HepG2 (cell line): Measurements from ENCODE around the gene ZNFX1. TPM values are rescaled to one million over a fixed set of nuclear protein-coding genes. Genes with fewer than 3 reads are reported as not detected.

ENCODE experiments used
- FOXA1 ChIP-seq, 2 experiments: fragments of 450-650 bp in 1 of 2; sonication (generic) in 1 of 2; formaldehyde crosslinking in 1 of 2; IDR thresholded peaks; 2 replicates each; pipeline versions ENCODE4 v1.4.0 to v1.6.1; 2016 to 2020; ENCODE audit warnings: missing genetic modification reagents in 1 of 2
- FOXA3 ChIP-seq: IDR thresholded peaks from 2 replicates; pipeline ENCODE4 v1.6.1; 2016; ENCODE audit warnings: missing genetic modification reagents, missing compliant biosample characterization
- GLMP ChIP-seq: sonication (generic); formaldehyde crosslinking; IDR thresholded peaks from 2 replicates; pipeline ENCODE4 v1.9.0; 2021; ENCODE audit warnings: missing genetic modification reagents, mild to moderate bottlenecking, borderline replicate concordance
- IKZF5 ChIP-seq: IDR thresholded peaks from 2 replicates; pipeline ENCODE4 v1.6.1; 2018; ENCODE audit warnings: missing genetic modification reagents, mild to moderate bottlenecking, missing compliant biosample characterization
- MAFF ChIP-seq: IDR thresholded peaks from 2 replicates; pipeline ENCODE4 v1.6.1; 2011; ENCODE audit warnings: low read depth, low read length, improper control_type of control experiment
- MEIS2 ChIP-seq: sonication (generic); formaldehyde crosslinking; IDR thresholded peaks from 2 replicates; pipeline ENCODE4 v1.9.0; 2021; ENCODE audit warnings: mild to moderate bottlenecking, missing genetic modification reagents
- MYNN ChIP-seq: sonication (generic); formaldehyde crosslinking; IDR thresholded peaks from 2 replicates; pipeline ENCODE4 v1.4.0; 2020; ENCODE audit warnings: mild to moderate bottlenecking, low read depth, missing genetic modification reagents
- NCOA5 ChIP-seq: sonication (generic); formaldehyde crosslinking; IDR thresholded peaks from 2 replicates; pipeline ENCODE4 v1.4.0; 2020; ENCODE audit warnings: missing genetic modification reagents
- NR2F6 ChIP-seq, 2 experiments: IDR thresholded peaks; 2 replicates each; pipeline ENCODE4 v1.6.1; 2016; ENCODE audit warnings: antibody characterized with exemption in 1 of 2, mild to moderate bottlenecking in 1 of 2
- POLR2AphosphoS2 ChIP-seq: IDR thresholded peaks from 2 replicates; pipeline ENCODE4 v1.6.1; 2011; ENCODE audit warnings: low read depth, low read length, improper control_type of control experiment
- RARG ChIP-seq: sonication (generic); formaldehyde crosslinking; IDR thresholded peaks from 2 replicates; pipeline ENCODE4 v1.4.0; 2020; ENCODE audit warnings: low read depth, mild to moderate bottlenecking, missing genetic modification reagents
- RFX1 ChIP-seq: fragments of 450-650 bp; IDR thresholded peaks from 2 replicates; pipeline ENCODE4 v1.6.1; 2017
- SETDB1 ChIP-seq: sonication (generic); formaldehyde crosslinking; IDR thresholded peaks from 2 replicates; pipeline ENCODE4 v1.5.1; 2020; ENCODE audit warnings: missing genetic modification reagents, mild to moderate bottlenecking, borderline replicate concordance
- SRF ChIP-seq: IDR thresholded peaks from 2 replicates; pipeline ENCODE4 v1.6.1; 2011; ENCODE audit warnings: mild to moderate bottlenecking, low read depth, low read length, moderate library complexity
- TBP ChIP-seq: sonication (generic); formaldehyde crosslinking; IDR thresholded peaks from 2 replicates; pipeline ENCODE4 v1.5.0; 2020; ENCODE audit warnings: missing genetic modification reagents
- ZFP36L1 ChIP-seq: sonication (generic); formaldehyde crosslinking; IDR thresholded peaks from 2 replicates; pipeline ENCODE4 v1.8.0; 2022; ENCODE audit warnings: mild to moderate bottlenecking, missing genetic modification reagents, moderate library complexity
- ZNF12 ChIP-seq: sonication (generic); formaldehyde crosslinking; IDR thresholded peaks from 2 replicates; pipeline ENCODE4 v1.5.0; 2020; ENCODE audit warnings: missing genetic modification reagents
- ZNF232 ChIP-seq: sonication (generic); formaldehyde crosslinking; IDR thresholded peaks from 2 replicates; pipeline ENCODE4 v1.4.0; 2020; ENCODE audit warnings: missing genetic modification reagents, borderline replicate concordance
- ZNF430 ChIP-seq: sonication (generic); formaldehyde crosslinking; IDR thresholded peaks from 2 replicates; pipeline ENCODE4 v1.9.0; 2021; ENCODE audit warnings: mild to moderate bottlenecking, missing genetic modification reagents
- ZNF547 ChIP-seq: sonication (generic); formaldehyde crosslinking; IDR thresholded peaks from 2 replicates; pipeline ENCODE4 v1.5.1; 2020; ENCODE audit warnings: mild to moderate bottlenecking, missing genetic modification reagents
- ZNF792 ChIP-seq: IDR thresholded peaks from 2 replicates; pipeline ENCODE4 v1.6.1; 2016
- polyA plus RNA-seq, 8 experiments: library from polyadenylated mRNA; depleted of rRNA in 3 of 8; stranded (reverse) in 7 of 8; unstranded in 1 of 8; fragments of >200 nt; fragmentation: Illumina TruSeq in 4 of 8; extraction: Trizol in 4 of 8; gene quantifications; 2 replicates each; pipeline versions ENCODE4 v1.2.1 to v1.2.3, GENCODE V29; 2011 to 2016; ENCODE audit warnings: low read depth in 4 of 8, missing spikeins in 1 of 8, mixed read lengths in 1 of 8; ENCODE audit not compliant: insufficient read depth in 1 of 8
- total RNA-seq, 5 experiments: library from RNA; depleted of rRNA; stranded (reverse); fragments of >200 nt; fragmentation: Illumina TruSeq; extraction: Trizol; gene quantifications; 2 replicates each; pipeline ENCODE4 v1.2.3, GENCODE V29; 2016; ENCODE audit warnings: low read depth in 1 of 5
- TF ChIP-seq, protein P1 (sequence below): sonication (generic); formaldehyde crosslinking; IDR thresholded peaks from 2 replicates; pipeline ENCODE4 v1.5.1; 2020; ENCODE audit warnings: mild to moderate bottlenecking, moderate library complexity, missing genetic modification reagents
- TF ChIP-seq, protein P2 (sequence below): sonication (generic); formaldehyde crosslinking; IDR thresholded peaks from 2 replicates; pipeline ENCODE4 v1.9.0; 2021; ENCODE audit warnings: missing genetic modification reagents, borderline replicate concordance

The ZNFX1 gene
- total and polyA plus RNA-seq, 2 of the 13 experiments (the other 11 are each of a cell fraction or from before 2014, with no cell fraction given): 2.9 to 11.1 TPM

GRCh38 chr20:49281059-49281912 lies 3.4 kb upstream of the ZNFX1 start (continued):
- TF ChIP-seq ZNF12 (peak; percentile 50), ZNF547 (peak; percentile 74; the same call in 1 of the 2 replicates), NCOA5 (no peak), GLMP (CRISPR knock-in tag) (no peak), POLR2AphosphoS2 (peak; percentile 93), MAFF (0 out of 2 replicates have a peak, but pooled peaks have one; percentile 6), ZFP36L1 (0 out of 2 replicates have a peak, but pooled peaks have one; percentile 46), NR2F6 (IDR thresholded peaks at IDR 0.05) (0 out of 2 replicates have a peak, but pooled peaks have one; percentile 17), NR2F6 (CRISPR knock-in tag; IDR thresholded peaks at IDR 0.05) (no peak), TBP (CRISPR knock-in tag) (no peak), ZNF232 (CRISPR knock-in tag) (0 out of 2 replicates have a peak, but pooled peaks have one; percentile 41), MEIS2 (peak; percentile 56; the same call in 1 of the 2 replicates), RARG (CRISPR knock-in tag) (no peak), FOXA1 (IDR thresholded peaks at IDR 0.05) (peak; percentile 52; the same call in 1 of the 2 replicates), FOXA1 (CRISPR knock-in tag; IDR thresholded peaks at IDR 0.05) (peak; percentile 86), ZNF430 (CRISPR knock-in tag) (peak; percentile 65; the same call in 1 of the 2 replicates), RFX1 (peak; percentile 87), IKZF5 (CRISPR knock-in tag) (peak; percentile 47), SRF (peak; percentile 84), ZNF792 (CRISPR knock-in tag) (no peak), MYNN (no peak), FOXA3 (peak; percentile 84), SETDB1 (CRISPR knock-in tag) (0 out of 2 replicates have a peak, but pooled peaks have one; percentile 89)
- TF ChIP-seq, protein P1, sequence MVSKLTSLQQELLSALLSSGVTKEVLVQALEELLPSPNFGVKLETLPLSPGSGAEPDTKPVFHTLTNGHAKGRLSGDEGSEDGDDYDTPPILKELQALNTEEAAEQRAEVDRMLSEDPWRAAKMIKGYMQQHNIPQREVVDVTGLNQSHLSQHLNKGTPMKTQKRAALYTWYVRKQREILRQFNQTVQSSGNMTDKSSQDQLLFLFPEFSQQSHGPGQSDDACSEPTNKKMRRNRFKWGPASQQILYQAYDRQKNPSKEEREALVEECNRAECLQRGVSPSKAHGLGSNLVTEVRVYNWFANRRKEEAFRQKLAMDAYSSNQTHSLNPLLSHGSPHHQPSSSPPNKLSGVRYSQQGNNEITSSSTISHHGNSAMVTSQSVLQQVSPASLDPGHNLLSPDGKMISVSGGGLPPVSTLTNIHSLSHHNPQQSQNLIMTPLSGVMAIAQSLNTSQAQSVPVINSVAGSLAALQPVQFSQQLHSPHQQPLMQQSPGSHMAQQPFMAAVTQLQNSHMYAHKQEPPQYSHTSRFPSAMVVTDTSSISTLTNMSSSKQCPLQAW: peak; percentile 82
- TF ChIP-seq, protein P2, sequence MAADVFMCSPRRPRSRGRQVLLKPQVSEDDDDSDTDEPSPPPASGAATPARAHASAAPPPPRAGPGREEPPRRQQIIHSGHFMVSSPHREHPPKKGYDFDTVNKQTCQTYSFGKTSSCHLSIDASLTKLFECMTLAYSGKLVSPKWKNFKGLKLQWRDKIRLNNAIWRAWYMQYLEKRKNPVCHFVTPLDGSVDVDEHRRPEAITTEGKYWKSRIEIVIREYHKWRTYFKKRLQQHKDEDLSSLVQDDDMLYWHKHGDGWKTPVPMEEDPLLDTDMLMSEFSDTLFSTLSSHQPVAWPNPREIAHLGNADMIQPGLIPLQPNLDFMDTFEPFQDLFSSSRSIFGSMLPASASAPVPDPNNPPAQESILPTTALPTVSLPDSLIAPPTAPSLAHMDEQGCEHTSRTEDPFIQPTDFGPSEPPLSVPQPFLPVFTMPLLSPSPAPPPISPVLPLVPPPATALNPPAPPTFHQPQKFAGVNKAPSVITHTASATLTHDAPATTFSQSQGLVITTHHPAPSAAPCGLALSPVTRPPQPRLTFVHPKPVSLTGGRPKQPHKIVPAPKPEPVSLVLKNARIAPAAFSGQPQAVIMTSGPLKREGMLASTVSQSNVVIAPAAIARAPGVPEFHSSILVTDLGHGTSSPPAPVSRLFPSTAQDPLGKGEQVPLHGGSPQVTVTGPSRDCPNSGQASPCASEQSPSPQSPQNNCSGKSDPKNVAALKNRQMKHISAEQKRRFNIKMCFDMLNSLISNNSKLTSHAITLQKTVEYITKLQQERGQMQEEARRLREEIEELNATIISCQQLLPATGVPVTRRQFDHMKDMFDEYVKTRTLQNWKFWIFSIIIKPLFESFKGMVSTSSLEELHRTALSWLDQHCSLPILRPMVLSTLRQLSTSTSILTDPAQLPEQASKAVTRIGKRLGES (CRISPR knock-in tag): 0 out of 2 replicates have a peak, but pooled peaks have one; percentile 4
